A549 (cell line): ENCODE results near the gene PLSCR3. TPM values are rescaled to one million over a fixed set of nuclear protein-coding genes. Genes with fewer than 3 reads are reported as not detected.

Source experiments
- ATAC-seq, 2 experiments: fragments of 200-7000 bp in 1 of 2; fragments of >200 bp in 1 of 2; cut with Nextera tagmentation in 1 of 2; cut with Tn5 transposase in 1 of 2; 3 replicates each; pipeline versions ENCODE4 v1.8.0 to v1.9.1; 2018 to 2020; ENCODE audit warnings: mild to moderate bottlenecking in 1 of 2, moderate library complexity in 1 of 2
- CTCF ChIA-PET: fragments of 300-600 bp; sonication (Branson Sonifier 250); formaldehyde crosslinking; extraction: SDS; loops from one replicate; lab custom pipeline; 2021; ENCODE audit warnings: antibody characterized with exemption, inconsistent platforms; lab: Yijun Ruan, JAX
- POLR2A ChIA-PET: fragments of 350-600 bp; formaldehyde crosslinking; extraction: SDS; loops from one replicate; lab custom pipeline; 2021; ENCODE audit warnings: antibody characterized with exemption, inconsistent platforms; lab: Yijun Ruan, JAX
- DNase-seq, 2 experiments: peaks; one replicate each; pipeline versions ENCODE4 v3.0.0 to v3.0.0-alpha.2; 2011 to 2016; ENCODE audit warnings: low read depth in 1 of 2, low spot score in 1 of 2
- FAIRE-seq: peaks from 2 replicates; lab custom pipeline; 2011; peaks lifted over from hg19 to GRCh38; lab: Jason Lieb, UNC
- H3K27ac ChIP-seq, 2 experiments: fragments of >200 bp; sonication (Bioruptor Twin); formaldehyde crosslinking; 3 replicates each; pipeline ENCODE4 v1.5.1; 2016 to 2017
- H3K4me1 ChIP-seq: fragments of >200 bp; sonication (Bioruptor Twin); formaldehyde crosslinking; 3 replicates; pipeline ENCODE4 v1.6.1; 2016
- H3K4me2 ChIP-seq: fragments of >200 bp; sonication (Bioruptor Twin); formaldehyde crosslinking; 3 replicates; pipeline ENCODE4 v1.6.1; 2016
- H3K4me3 ChIP-seq: fragments of >200 bp; sonication (Bioruptor Twin); formaldehyde crosslinking; 3 replicates; pipeline ENCODE4 v1.5.1; 2016
- H3K9me3 ChIP-seq: fragments of >200 bp; sonication (Bioruptor Twin); formaldehyde crosslinking; 3 replicates; pipeline ENCODE4 v1.6.1; 2016
- CHD2 ChIP-seq: fragments of 150-350 bp; IDR thresholded peaks from 2 replicates; pipeline ENCODE4 v1.6.1; 2014; ENCODE audit warnings: low read length; ENCODE audit not compliant: partially characterized antibody
- HES2 ChIP-seq: fragments of >200 bp; sonication (Bioruptor Twin); formaldehyde crosslinking; IDR thresholded peaks from 2 replicates; pipeline ENCODE4 v1.6.1; 2016
- HOXA7 ChIP-seq: fragments of 250-450 bp; sonication (Bioruptor Pico); IDR thresholded peaks from 2 replicates; pipeline ENCODE4 v1.5.0; 2020; ENCODE audit warnings: mild to moderate bottlenecking, moderate library complexity
- JUNB ChIP-seq: fragments of >200 bp; sonication (Bioruptor Twin); formaldehyde crosslinking; IDR thresholded peaks from 2 replicates; pipeline ENCODE4 v1.6.1; 2016
- KDM1A ChIP-seq: fragments of 200-600 bp; sonication (generic); IDR thresholded peaks from 2 replicates; pipeline ENCODE4 v1.6.1; 2016; ENCODE audit warnings: low read depth, mild to moderate bottlenecking
- KDM5A ChIP-seq: fragments of 200-600 bp; sonication (generic); IDR thresholded peaks from 2 replicates; pipeline ENCODE4 v1.6.1; 2016; ENCODE audit warnings: antibody characterized with exemption, mild to moderate bottlenecking
- NPAS2 ChIP-seq: fragments of 250-450 bp; sonication (Bioruptor Pico); IDR thresholded peaks from 2 replicates; pipeline ENCODE4 v1.8.0; 2022; ENCODE audit warnings: mild to moderate bottlenecking, moderate library complexity, borderline replicate concordance
- NR3C1 ChIP-seq: fragments of >200 bp; sonication (Bioruptor Twin); formaldehyde crosslinking; IDR thresholded peaks from 3 replicates; pipeline ENCODE4 v1.6.1; 2017
- PHF8 ChIP-seq: fragments of 200-600 bp; sonication (generic); IDR thresholded peaks from 2 replicates; pipeline ENCODE4 v1.6.1; 2016; ENCODE audit warnings: low read depth, mild to moderate bottlenecking, antibody characterized with exemption, moderate library complexity, borderline replicate concordance
- POLR2AphosphoS2 ChIP-seq: conservative IDR thresholded peaks from 2 replicates; pipeline ENCODE4 v1.6.1; 2012; ENCODE audit warnings: low read length, improper control_type of control experiment, inconsistent platforms
- RARB ChIP-seq: fragments of 250-450 bp; sonication (Bioruptor Pico); IDR thresholded peaks from 2 replicates; pipeline ENCODE4 v1.8.0; 2021; ENCODE audit warnings: mild to moderate bottlenecking, moderate library complexity
- RCOR1 ChIP-seq: fragments of 150-350 bp; IDR thresholded peaks from 2 replicates; pipeline ENCODE4 v1.6.1; 2014; ENCODE audit warnings: antibody characterized with exemption, low read length, low read depth
- REST ChIP-seq: fragments of 200-600 bp; sonication (generic); IDR thresholded peaks from 2 replicates; pipeline ENCODE4 v1.6.1; 2016; ENCODE audit warnings: antibody characterized with exemption, mild to moderate bottlenecking, moderate library complexity
- SMC3 ChIP-seq: fragments of >200 bp; sonication (Bioruptor Twin); formaldehyde crosslinking; IDR thresholded peaks from 3 replicates; pipeline ENCODE4 v1.6.1; 2018; ENCODE audit warnings: inconsistent platforms
- TP53 ChIP-seq: fragments of 250-450 bp; sonication (Bioruptor Pico); IDR thresholded peaks from 2 replicates; pipeline ENCODE4 v1.5.0; 2021; ENCODE audit warnings: mild to moderate bottlenecking, moderate library complexity
- USF2 ChIP-seq: fragments of 450-650 bp; IDR thresholded peaks from 2 replicates; pipeline ENCODE4 v1.6.1; 2014; ENCODE audit warnings: antibody characterized with exemption
- ZSCAN20 ChIP-seq: fragments of 250-450 bp; sonication (Bioruptor Pico); IDR thresholded peaks from 2 replicates; pipeline ENCODE4 v1.8.0; 2022; ENCODE audit warnings: mild to moderate bottlenecking, moderate library complexity
- WGBS: methylation state at CpG from one replicate; pipeline ENCODE4 v1.1.6; 2017; ENCODE audit errors: missing lambda C conversion rate; 5-methylcytosine and 5-hydroxymethylcytosine counted together
- polyA plus RNA-seq, 4 experiments: library from polyadenylated mRNA; depleted of rRNA in 3 of 4; stranded (reverse); fragments of >200 nt; fragmentation: RNase III in 1 of 4; extraction: RNeasy Plus Mini Kit Qiagen cat#74134 plus additional on column Dnase treatment in 1 of 4; gene quantifications; 2 replicates in 3 of 4; 3 replicates in 1 of 4; pipeline ENCODE4 v1.2.3, GENCODE V29; 2011 to 2017

Gene PLSCR3
- polyA plus RNA-seq, 2 of the 4 experiments (the other 2 are of a cell fraction), result 11.0 to 29.6 TPM

GRCh38 chr17:7425756-7426155, 31.4 kb upstream of the PLSCR3 start:
- H3K4me2 ChIP-seq, result no peak overlapping the region
- H3K9me3 ChIP-seq, result no peaks in the 10 kb centered on the region
- no peak overlapping the region for H3K27ac ChIP-seq
- DNase-seq (no peak), ATAC-seq (no peak), FAIRE-seq (no peak)
- TF ChIP-seq ZSCAN20 (no peak), RARB (CRISPR knock-in tag) (no peak), HOXA7 (no peak), SMC3 (no peak), REST (no peak), POLR2AphosphoS2 (no peak), NPAS2 (CRISPR knock-in tag) (no peak), RCOR1 (no peak), CHD2 (no peak), NR3C1 (no peak), KDM5A (no peak), JUNB (no peak), HES2 (no peak)
- H3K4me1 ChIP-seq, result no peaks in the 10 kb centered on the region
- ChIA-PET CTCF (interaction anchor here (0.5 to 5.7 kb wide), 5 partner anchors 10 to 135 kb away, joined by 3 to 50 read pairs (median 5); partner anchors contain the start of genes TMEM102 and TMEM95), POLR2A (interaction anchor here (1.1 to 1.9 kb wide), 2 partner anchors 10 to 22 kb away, joined by 4 to 9 read pairs; partner anchors contain the start of genes TMEM102 and TMEM256)
- WGBS, result 74% methylated on average over 8 of the region's 8 CpGs
- H3K4me3 ChIP-seq, result no peak overlapping the region

- H3K4me1 ChIP-seq, result no peaks in the 10 kb centered on the region
- TF ChIP-seq USF2 (no peak), TP53 (CRISPR knock-in tag) (no peak), REST (no peak), ZSCAN20 (no peak), HOXA7 (no peak), KDM1A (no peak), PHF8 (no peak)
- ChIA-PET POLR2A (interaction anchor here (1.1 to 1.9 kb wide), 2 partner anchors 10 to 21 kb away, joined by 4 to 9 read pairs; partner anchors contain the start of genes TMEM102 and TMEM256), CTCF (interaction anchor here (0.5 to 5.7 kb wide), 4 partner anchors 11 to 128 kb away, joined by 3 to 50 read pairs (median 8); partner anchors contain the start of genes TMEM102 and TMEM95)
- H3K4me2 ChIP-seq, result no peak within 1 kb of the TSS
- ATAC-seq (no peak), DNase-seq (no peak), FAIRE-seq (no peak)
- no peak within 1 kb of the TSS for H3K27ac ChIP-seq
- H3K9me3 ChIP-seq, result no peaks in the 10 kb centered on the region
- H3K4me3 ChIP-seq, result no peak within 1 kb of the TSS
- 52% methylated on average over 6 of the region's 7 CpGs for WGBS
Measured at GRCh38 chr17:7425316-7425715, 31.0 kb upstream of the PLSCR3 start, which contains the start of gene SPEM2. Gene SPEM2 (plus strand): TSS chr17:7425616. CDS start chr17:7425689, 73 bp downstream.
